Stimulated activated CD4-positive, alpha-beta T cell treated with anti-CD3 and anti-CD28 coated beads, Interleukin-4, amount 100 ng/mL, for 24 hours (primary cell): ENCODE measurements around the gene CYP27B1.
"Not testable (repeated sequence)": the region's sequence is repeated elsewhere in the genome, so short reads cannot be mapped to it uniquely, and the experiment has no call there.

Source experiments
- DNase-seq: peaks from one replicate; pipeline ENCODE4 v3.0.0-alpha.2; 2020

CYP27B1 gene

DNA sequence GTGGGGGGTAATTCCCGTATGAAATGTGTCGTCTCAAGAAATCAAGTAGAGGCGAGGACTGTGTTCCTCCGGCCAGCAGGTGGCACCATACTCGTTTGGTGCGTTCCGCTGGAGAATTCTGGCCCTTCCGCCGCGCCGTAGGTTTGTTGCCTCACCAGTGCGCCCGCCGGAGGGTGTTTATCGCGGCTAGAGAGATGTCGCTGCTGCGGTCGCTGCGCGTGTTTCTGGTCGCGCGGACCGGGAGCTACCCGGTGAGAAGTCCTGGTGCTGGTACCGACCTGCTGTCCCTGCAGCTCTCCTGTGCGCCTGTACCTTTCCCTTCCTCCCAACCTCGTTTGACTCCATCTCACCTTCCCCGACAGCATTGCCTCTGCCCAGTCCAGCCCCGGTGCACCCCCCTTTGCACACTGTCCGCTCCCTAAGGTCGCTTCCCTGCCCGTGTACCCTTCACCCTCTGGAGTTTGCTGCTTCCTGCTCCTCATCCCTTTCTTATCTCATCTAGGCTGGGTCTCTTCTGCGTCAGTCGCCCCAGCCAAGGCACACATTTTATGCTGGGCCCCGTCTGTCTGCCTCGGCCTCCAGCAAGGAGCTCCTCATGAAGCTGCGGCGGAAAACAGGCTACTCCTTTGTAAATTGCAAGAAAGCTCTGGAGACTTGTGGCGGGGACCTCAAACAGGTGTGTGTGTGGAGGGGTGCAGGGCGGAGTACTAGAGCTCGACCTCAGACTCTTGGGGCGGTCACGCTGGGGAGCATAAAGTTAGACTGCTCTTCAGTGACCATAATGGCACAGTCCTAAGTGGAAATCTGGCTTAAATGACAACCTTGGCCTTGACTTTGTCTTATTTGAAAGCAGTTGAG lies 16.0 kb upstream of the CYP27B1 start, which contains the start of gene TSFM:
TSFM (plus strand) TSS at position 180 of the 858 bp plus-strand sequence; CDS start at position 195, 15 bp downstream.
- DNase-seq: peak; percentile 98

DNA sequence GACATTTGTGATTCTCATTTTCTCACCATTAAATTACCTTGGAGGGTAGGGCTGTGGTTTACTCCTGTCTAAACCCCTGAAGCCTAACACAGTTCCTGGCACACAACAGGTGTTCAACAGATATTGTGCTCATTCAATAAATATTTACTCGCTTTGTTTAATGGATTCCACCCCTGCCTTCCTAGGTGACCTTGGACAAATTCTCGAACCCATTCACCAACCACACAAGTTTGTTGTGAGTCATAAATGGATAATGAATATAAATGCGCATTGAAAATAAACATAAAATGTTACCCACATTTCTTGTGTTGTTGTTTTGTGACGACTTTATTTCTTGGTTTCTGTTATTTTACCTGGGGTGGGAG lies 15.3 kb upstream of the CYP27B1 start:
- no peak for DNase-seq

DNA sequence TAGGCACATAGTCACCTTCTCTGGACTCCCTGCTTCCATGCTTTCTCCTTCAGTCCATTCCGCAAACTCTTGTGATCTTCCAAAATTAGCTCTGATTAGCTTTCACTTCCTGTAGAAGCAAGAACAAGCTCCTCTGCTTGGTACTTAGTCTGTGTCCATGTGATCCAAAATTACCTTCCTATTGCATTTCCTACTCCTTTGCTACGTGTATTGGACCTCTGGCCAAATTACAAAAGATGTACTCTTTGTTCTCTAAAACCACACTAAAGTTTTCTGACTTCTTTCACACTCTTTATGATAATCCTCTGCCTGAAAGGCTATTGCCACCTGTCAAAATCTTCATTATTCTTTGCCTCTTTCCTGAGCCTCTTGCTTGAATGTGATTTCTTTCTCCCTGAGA lies 14.9 kb upstream of the CYP27B1 start:
- no peak for DNase-seq

DNA sequence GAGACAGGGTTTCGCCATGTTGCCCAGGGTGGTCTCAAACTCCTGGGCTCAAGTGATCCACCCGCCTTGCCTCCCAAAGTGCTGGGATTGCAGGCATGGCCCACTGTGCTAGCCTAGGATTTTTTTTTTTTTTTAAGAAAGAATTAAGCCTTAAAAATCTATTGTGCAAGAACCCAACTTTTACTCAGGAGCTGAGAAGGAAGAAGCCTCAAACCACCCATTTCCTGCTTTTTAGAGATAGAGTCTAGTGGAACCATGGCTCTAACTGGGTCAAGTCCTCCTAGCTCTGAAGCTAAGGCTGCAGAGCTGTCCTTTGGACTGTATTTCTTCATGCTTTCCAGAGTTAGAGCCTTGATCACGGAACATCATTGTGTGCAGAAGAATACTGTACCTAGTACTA lies 14.4 kb upstream of the CYP27B1 start:
- no peak for DNase-seq

DNA sequence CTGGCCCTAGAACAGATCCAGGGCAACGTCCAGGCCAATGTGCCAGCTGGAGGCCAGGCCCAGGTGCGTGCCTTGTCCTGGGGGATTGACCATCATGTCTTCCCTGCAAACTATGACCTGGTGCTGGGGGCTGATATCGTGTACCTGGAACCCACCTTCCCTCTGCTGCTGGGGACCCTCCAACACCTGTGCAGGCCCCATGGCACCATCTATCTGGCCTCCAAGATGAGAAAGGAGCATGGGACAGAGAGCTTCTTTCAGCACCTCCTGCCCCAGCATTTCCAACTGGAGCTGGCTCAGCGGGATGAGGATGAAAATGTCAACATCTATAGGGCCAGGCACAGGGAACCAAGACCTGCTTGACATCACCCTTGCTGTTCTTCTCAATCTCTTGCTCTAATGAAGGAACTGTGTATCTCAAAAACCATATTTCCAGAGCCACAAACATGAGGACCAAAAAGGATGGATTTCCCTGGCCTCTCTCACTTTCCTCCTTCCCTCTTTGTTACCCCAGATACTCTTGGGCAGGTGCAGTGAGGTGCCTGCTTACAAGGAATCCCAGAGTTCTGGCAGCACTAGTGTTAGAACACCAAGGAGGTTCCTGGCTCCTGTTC lies 13.5 kb upstream of the CYP27B1 start:
- no peak for DNase-seq

DNA sequence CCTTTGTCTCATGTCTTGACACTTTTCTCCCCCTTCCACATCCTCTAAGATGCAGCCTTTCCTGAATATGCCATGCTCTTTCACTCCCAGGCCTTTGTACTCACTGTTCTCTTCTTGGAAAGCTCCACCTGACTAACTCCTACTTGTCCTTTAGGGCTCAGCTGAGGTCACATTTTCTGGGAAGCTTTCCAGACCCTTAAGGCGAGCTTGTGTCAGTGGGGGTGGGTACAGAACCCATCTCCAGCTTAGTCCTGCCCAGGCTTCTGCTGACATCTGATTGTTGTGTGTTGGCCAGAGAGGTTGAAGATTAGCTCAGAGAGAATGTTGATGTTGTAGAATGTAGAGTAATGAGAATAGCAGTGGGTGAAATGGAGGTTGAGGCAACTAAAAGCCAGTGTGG lies 12.9 kb upstream of the CYP27B1 start:
- no peak for DNase-seq

DNA sequence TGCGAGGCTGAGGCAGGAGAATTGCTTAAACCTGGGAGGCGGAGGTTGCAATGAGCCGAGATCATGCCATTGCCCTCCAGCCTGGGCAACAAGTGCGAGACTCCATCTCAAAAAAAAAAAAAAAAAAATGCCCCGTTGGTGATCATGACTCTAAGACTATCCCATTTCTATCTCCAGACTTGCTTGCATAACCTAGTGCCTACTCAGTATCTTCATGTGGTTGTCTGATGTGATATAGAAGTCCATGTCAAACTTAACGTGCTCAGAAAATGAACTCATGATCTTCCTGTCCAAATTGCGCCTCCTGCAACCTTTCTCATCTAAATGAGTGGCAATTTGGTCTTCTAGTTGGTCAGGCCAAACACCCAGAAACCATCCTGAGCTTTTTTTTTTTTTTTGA lies 11.0 kb upstream of the CYP27B1 start:
- no peak for DNase-seq

DNA sequence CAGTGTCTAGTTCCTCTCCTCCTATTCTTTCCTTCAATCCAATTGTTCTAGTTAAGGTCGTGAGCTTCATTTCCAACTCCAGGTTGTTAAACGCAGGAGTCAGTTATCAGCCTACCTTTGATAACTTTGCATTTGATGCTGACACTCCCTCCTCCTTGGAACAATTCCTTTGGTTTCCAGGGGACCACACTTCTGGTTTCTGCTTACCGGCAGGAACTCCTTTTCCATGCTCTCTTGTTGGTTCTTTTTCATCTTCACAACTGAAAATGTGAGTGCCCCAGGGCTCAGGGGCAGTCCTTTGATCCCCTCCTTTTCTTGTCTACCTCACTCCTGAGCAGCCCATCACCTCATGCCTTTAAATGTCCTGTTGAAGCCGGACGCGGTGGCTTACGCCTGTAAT lies 10.5 kb upstream of the CYP27B1 start:
- no peak for DNase-seq

DNA sequence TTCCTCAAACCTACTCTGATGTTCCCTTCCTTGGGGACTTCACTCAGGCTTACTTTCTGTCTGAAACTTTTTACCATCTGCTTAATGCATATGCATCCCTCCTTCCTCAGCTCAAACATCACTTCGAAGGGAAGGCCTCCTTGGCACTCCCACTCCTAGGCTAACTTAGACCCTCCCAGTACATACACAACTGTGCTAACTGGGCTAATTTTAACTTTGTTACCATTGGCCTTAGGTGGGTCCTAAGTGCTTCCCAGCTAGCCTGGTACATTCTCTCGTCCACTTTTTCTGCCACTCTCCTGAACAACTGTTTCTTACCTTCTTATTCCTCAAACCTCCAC lies 9.3 kb upstream of the CYP27B1 start:
- no peak for DNase-seq

DNA sequence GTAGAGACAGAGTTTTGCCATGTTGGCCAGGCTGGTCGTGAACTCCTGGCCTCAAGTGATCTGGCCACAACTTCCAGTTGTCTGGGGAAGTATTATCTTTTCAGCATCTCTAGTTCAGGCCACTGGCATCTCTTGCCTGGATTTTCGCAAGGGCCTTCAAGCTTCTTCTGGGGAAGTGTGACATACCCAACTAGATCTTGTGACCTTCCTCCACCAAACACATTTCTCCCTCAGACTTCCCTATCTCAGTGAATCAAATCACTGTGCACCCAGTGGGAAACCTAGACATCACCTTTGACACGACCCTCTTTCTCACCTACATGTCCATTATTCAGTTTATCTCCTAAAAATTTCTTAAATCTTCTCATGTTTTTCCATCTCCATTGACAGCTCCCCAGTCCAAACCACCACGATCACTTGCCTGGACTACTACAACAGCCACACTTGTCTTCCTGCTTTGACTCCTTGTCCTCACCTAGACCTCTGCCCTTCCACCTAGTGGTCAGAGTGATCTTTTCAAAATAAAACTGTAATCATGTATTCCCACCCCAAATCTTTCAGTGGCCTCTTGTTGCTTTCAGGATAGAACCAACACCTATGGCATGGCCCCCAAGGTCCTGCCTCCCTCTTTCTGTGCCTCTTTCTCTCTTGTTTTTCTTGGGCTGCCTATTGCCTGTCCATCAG lies 8.8 kb upstream of the CYP27B1 start:
- DNase-seq: no peak

DNA sequence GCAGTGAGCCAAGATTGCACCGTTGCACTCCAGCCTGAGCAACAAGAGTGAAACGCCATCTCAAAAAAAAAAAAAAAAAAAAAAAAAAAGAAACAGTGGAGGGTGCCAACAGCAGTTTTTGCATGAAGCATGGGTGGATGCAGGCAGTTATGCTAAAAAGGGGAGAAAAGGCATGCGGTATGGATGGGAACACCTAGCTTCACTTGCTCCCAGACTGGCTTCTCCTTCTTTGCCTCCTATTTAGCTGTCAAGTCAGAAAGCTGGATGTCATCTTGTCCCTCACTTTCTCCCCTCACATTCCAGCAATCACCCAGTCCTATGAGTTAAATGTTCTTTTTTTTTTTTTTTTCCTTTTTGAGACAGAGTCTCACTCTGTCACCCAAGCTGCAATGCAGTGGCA lies 8.2 kb upstream of the CYP27B1 start:
- DNase-seq: no peak

DNA sequence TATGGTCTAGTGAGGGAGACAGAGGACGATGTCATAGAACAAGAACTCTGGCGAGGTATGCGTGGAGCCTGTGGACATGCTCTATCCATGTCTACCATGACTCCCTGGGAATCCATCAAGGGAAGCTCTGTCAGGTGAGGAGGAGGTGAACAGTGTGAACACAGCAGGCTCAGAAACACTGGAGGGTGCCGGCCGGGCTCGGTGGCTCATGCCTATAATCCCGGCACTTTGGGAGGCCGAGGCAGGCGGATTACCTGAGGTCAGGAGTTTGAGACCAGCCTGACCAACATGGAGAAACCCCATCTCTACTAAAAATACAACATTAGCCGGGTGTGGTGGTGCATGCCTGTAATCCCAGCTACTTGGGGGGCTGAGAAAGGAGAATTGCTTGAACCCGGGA lies 7.8 kb upstream of the CYP27B1 start:
- not testable (repeated sequence) for DNase-seq

DNA sequence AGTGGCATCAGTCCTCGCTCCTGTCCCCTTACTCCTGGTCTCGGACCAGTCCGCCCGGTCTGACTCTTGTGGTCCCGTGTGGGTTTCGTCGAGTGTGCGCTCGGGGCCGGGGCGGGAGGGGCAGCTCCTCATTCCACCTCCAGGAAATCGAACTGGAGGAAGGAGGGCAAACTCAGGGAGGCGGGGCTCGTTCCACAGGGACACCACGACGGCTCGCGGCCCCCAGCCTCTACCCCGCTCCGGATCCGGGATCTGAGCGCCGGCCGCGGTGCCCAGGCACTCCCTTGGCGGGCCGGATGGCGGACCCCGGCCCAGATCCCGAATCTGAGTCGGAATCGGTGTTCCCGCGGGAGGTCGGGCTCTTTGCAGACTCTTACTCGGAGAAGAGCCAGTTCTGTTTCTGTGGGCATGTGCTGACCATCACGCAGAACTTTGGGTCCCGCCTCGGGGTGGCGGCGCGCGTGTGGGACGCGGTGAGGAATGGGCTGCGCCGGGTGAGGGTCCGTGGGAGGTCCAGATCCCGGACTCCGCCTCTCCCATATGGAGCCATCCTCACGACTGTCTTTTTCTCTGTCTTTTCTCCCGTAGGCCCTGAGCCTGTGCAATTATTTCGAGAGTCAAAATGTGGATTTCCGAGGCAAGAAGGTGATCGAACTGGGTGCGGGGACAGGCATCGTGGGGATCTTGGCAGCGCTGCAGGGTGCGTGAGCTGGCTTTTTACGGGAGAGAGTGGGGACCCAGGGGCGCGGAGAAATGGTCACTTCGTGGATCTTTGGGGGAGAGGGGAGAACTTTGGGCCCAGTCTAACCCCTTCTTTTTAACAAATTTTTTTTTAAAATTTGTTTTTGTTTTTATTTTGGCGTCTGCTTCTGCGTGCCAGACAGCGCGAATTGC lies 5.8 kb upstream of the CYP27B1 start, which contains the start of gene EEF1AKMT3:
EEF1AKMT3 (plus strand) TSS at position 186 of the 894 bp plus-strand sequence; CDS start at position 297, 111 bp downstream.
- DNase-seq: peak; percentile 49

DNA sequence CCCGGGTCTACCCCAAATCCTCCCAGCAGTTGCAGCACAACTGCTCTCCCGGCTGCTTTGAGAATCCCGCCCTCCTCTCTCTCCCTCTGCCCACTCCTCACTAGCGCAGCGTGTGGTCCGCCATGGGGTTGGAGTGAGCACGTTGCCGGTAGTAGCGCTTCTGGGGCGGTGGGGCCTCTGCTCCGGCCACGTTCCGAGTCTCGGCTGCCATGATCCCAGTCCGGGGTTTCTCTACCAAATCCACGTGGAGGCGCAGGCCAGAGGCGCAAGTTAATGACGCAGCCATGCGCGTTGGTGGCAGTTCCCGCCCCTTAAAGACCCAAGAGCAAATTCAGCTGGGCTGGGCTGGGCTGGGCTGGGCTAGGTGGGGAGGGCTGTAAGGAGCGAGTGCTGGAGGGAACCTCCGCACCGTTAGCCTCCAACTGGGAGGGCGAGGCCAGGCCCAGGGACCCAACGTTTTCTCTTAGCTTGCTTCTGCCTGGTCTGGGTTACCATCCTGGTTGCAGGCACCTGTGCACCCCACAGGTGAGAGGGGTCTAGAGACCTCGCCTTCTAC lies 5.1 kb upstream of the CYP27B1 start, which contains the start of gene METTL1:
METTL1 (minus strand) TSS at position 233 of the 556 bp plus-strand sequence; CDS start at position 211, 22 bp downstream.
- peak; percentile 95 for DNase-seq

DNA sequence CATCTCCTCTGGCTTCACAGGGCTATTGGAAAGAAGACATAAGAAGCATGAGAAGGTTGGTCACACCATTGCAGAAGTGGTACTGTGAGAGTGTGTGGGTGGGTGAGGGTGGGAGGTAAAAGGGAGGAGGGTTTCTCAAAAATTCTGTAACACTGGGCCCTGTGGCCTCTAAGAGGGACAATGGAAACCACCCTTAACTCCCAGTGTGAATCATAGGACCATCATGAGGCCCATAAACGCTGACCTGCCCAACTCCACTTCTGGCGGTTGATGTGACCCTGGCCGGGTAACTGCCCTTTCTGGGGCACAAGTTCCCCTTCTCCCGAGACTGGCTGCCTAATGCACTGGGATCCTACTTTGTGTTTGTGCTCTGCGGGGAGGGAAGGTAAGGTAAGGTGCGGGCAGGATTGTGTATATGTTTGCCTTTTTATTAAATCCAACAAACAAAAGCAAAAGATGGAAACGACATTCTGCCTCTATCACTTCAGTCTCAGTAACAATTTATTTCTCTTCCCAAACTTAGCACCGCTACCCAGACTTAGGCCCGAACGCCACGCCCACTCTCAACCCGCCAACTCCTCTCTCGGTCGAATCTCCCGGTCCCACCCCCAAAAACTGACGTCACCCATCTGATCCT lies 4.5 kb upstream of the CYP27B1 start:
- peak; percentile 95 for DNase-seq

DNA sequence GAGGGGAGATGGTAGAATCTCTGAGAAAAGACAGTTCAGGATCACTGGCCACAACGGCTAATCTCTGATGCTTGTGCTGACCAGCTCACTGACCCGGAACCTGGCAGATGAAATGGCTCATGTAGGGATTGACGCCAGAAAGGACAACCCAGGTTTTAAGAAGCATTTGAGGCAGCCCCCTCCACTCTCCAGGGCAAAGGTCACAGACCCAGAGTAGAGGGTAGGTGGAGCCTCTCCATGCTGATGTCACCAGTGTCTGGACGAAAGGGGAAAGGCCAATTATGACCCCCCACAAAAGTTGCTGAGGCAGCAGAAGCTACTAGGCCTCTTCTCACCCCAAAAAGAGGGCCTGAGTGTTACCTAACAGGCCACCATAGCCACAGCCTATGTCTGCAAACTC lies 3.9 kb upstream of the CYP27B1 start:
- no peak for DNase-seq

DNA sequence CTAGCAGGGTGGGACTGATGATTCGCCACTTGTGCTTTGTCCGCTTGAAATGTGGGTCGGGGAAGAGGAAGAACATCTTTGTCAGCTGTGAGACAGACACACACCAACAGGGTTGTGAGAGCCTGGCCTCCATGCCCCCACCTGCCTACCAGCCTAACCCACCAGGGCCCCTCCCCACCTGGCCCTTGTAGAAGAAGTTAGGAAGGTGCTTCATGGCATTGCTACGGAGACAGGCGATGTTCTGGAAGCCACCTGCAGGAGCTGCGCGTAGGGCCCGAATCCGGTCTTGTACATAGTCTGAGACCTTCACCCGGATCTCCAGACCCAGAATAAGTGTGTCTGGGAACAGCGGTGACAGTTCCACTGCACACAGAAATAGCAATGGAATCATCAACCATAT lies 2.7 kb upstream of the CYP27B1 start:
- DNase-seq: no peak

DNA sequence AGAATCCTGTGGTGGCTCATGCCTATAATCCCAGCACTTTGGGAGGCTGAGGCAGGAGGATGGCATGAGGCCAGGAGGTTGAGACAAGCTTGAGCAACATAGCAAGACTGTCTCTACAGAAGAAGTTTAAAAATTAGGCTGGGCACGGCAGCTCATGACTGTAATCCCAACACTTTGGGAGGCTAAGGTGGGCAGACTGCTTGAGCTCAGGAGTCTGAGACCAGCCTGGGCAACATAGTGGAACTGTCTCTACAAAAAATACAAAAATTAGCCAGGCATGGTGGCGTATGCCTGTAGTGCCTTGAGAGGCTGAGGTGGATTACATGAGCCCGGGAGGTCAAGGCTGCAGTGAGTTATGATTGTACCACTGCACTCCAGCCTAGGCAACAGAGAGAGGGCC lies 998 bp upstream of the CYP27B1 start:
- no peak for DNase-seq

DNA sequence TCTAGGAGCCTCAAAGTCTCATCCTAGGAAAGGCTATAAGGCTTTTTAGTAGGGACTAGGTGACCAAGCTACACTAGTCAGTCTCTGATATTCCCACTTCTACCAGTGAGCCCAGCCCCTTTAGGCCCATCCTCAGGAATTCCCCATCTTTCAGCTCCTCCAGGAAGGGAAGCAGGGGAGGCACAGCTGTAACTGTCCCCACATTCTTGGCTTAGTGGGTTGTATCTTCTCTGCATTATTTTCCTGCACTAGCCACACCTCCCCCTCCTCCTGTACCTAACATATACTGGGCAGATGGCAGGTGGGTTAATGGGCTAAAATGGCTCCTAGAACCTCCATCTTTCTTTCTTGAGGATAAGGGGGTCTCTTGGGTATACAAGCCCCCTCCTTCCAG lies 424 bp upstream of the CYP27B1 start:
- no peak for DNase-seq

DNA sequence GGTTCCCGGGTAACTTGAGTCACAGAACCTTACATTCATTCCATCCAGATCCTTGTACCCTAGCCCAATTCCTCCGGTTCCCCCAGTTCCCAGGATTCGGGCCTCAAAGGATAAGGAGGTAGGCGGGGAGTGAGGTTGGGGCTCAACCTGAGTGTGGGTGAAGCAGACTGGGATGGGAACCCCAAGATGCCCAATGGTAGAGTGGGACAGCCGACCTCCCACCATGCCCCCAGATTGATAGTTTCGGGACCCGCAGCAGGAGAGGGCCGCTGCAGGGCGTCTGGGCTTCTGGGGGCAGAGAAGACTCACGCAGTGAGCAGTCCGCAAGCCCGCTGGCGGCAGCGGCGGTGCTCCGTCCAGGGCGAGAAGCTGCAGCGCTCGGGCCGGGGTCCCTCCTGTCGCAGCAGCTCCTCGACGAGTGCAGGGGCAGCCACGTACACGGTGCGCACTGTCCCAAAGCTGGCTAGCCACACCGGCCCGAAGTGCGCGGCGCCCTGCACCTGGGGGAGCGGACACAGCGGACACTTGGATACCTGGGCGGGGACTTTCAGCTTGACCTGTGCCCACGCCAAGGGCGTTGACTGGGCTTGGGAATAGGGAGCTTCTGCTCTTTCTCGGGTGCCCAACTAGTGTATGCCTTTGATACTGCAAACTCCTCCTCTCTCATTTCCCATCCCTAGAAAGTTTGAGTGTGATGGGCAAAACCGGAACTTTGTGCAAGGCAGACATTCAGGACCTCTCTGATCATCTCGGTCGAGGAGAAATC lies 997 bp downstream of the CYP27B1 start:
- DNase-seq: no peak
